GM19193 (cell line): ENCODE data around the gene NCDN.

Experiments
- POLR2A ChIP-seq: IDR thresholded peaks from 4 replicates; pipeline ENCODE4 v1.6.1; 2011; ENCODE audit not compliant: insufficient read depth, insufficient read length; ENCODE audit errors: extremely low read depth

The NCDN gene

GRCh38 chr1:35560256-35561225 lies 2.9 kb downstream of the NCDN start:
- TF ChIP-seq POLR2A, result no peak

GRCh38 chr1:35561297-35561971 lies 3.8 kb downstream of the NCDN start:
- TF ChIP-seq POLR2A, result no peak

GRCh38 chr1:35561972-35562680 lies 4.5 kb downstream of the NCDN start:
- TF ChIP-seq POLR2A, result no peak

GRCh38 chr1:35563166-35563565 lies 5.6 kb downstream of the NCDN start:
- TF ChIP-seq POLR2A, result no peak

GRCh38 chr1:35564037-35564883 lies 6.7 kb downstream of the NCDN start:
- no peak for TF ChIP-seq POLR2A

GRCh38 chr1:35564884-35565741 lies 7.5 kb downstream of the NCDN start:
- TF ChIP-seq POLR2A, result no peak

GRCh38 chr1:35565742-35566133 lies 8.1 kb downstream of the NCDN start:
- no peak for TF ChIP-seq POLR2A

- TF ChIP-seq POLR2A, result no peak
Observed at GRCh38 chr1:35567947-35568558, 10.5 kb downstream of the NCDN start.

- no peak for TF ChIP-seq POLR2A
Observed at GRCh38 chr1:35568975-35569395, 11.4 kb downstream of the NCDN start.

- no peak for TF ChIP-seq POLR2A
Observed at GRCh38 chr1:35569936-35570335, 12.3 kb downstream of the NCDN start.

- TF ChIP-seq POLR2A, result no peak
Observed at GRCh38 chr1:35570589-35571137, 13.1 kb downstream of the NCDN start.

- TF ChIP-seq POLR2A, result no peak
Observed at GRCh38 chr1:35571263-35571662, 13.7 kb downstream of the NCDN start.

GRCh38 chr1:35572296-35572695 lies 14.7 kb downstream of the NCDN start:
- TF ChIP-seq POLR2A, result no peak
